Cardiac muscle cell (in vitro differentiated cells and primary cell): ENCODE data around the gene PCK1. TPM values are rescaled to one million over a fixed set of nuclear protein-coding genes. Genes with fewer than 3 reads are reported as not detected.

Experiments
- DNase-seq, 2 donors: peaks; one replicate each; pipeline versions ENCODE4 v3.0.0 to v3.0.0-alpha.2; 2010 to 2017; ENCODE audit warnings: low read depth in 1 of 2, low spot score in 1 of 2
- H3K27ac ChIP-seq: fragments of 200-600 bp; sonication (generic); 2 replicates; pipeline ENCODE4 v1.5.1; 2016
- H3K27me3 ChIP-seq: fragments of 200-600 bp; sonication (generic); 2 replicates; pipeline ENCODE4 v1.6.0; 2016; ENCODE audit warnings: control low read depth
- H3K36me3 ChIP-seq: fragments of 200-600 bp; sonication (generic); 2 replicates; pipeline ENCODE4 v1.5.1; 2016; ENCODE audit warnings: control low read depth
- H3K4me1 ChIP-seq: fragments of 200-600 bp; sonication (generic); 2 replicates; pipeline ENCODE4 v1.8.1; 2017; ENCODE audit warnings: low read depth, mild to moderate bottlenecking, mixed run types
- H3K4me3 ChIP-seq: fragments of 200-600 bp; sonication (generic); 2 replicates; pipeline ENCODE4 v1.5.1; 2016; ENCODE audit warnings: mild to moderate bottlenecking
- H3K9me3 ChIP-seq: fragments of 200-600 bp; sonication (generic); 2 replicates; pipeline ENCODE4 v1.5.1; 2017; ENCODE audit warnings: low read depth, mild to moderate bottlenecking, control low read depth
- CTCF ChIP-seq: IDR thresholded peaks from 2 replicates; pipeline ENCODE4 v1.5.1; 2012; ENCODE audit warnings: low read depth, mild to moderate bottlenecking, low read length
- polyA plus RNA-seq: library from polyadenylated mRNA; unstranded; fragments of >200 nt; fragmentation: Nextera tagmentation; extraction: Ambion mirVana; gene quantifications from 2 replicates; pipeline ENCODE4 v1.2.1, GENCODE V29; 2016
- total RNA-seq: library from RNA; depleted of rRNA; stranded (reverse); fragments of >200 nt; gene quantifications from 2 replicates; pipeline ENCODE4 v1.2.3, GENCODE V29; 2016

PCK1 gene
- total and polyA plus RNA-seq, 2 experiments from 2014 or later = 1.6 TPM; not detected in 1

- H3K4me1 ChIP-seq = no peaks in the 10 kb centered on the region
- no peak overlapping the region for H3K4me3 ChIP-seq
- H3K36me3 ChIP-seq = no peaks in the 10 kb centered on the region
- H3K9me3 ChIP-seq = no peaks in the 10 kb centered on the region
- DNase-seq = no peak
- H3K27ac ChIP-seq = no peak overlapping the region
- TF ChIP-seq CTCF = no peak
- no peaks in the 10 kb centered on the region for H3K27me3 ChIP-seq
Observed at GRCh38 chr20:57559658-57560553, 1.0 kb upstream of the PCK1 start.

- Histone ChIP-seq H3K9me3 (no peaks in the 10 kb centered on the region), H3K36me3 (no peaks in the 10 kb centered on the region), H3K27ac (no peak overlapping the region), H3K27me3 (no peaks in the 10 kb centered on the region), H3K4me3 (no peak overlapping the region), H3K4me1 (no peaks in the 10 kb centered on the region)
- TF ChIP-seq CTCF = no peak
- DNase-seq = no peak
Observed at GRCh38 chr20:57561356-57562279, 708 bp downstream of the PCK1 start.

- Histone ChIP-seq H3K27me3 (no peaks in the 10 kb centered on the region), H3K9me3 (no peaks in the 10 kb centered on the region), H3K36me3 (no peaks in the 10 kb centered on the region), H3K27ac (no peak overlapping the region), H3K4me3 (no peak overlapping the region), H3K4me1 (no peaks in the 10 kb centered on the region)
- no peak for TF ChIP-seq CTCF
- no peak for DNase-seq
Observed at GRCh38 chr20:57562541-57563465, 1.9 kb downstream of the PCK1 start.

GRCh38 chr20:57563522-57563921 is 2.6 kb downstream of the PCK1 start:
- no peak for TF ChIP-seq CTCF
- Histone ChIP-seq H3K4me3 (no peak overlapping the region), H3K4me1 (no peaks in the 10 kb centered on the region), H3K9me3 (no peaks in the 10 kb centered on the region), H3K27ac (no peak overlapping the region), H3K27me3 (no peaks in the 10 kb centered on the region), H3K36me3 (no peaks in the 10 kb centered on the region)
- no peak for DNase-seq

GRCh38 chr20:57564180-57564802 is 3.4 kb downstream of the PCK1 start:
- Histone ChIP-seq H3K4me1 (no peaks in the 10 kb centered on the region), H3K27me3 (no peaks in the 10 kb centered on the region), H3K27ac (no peak overlapping the region), H3K36me3 (no peaks in the 10 kb centered on the region), H3K4me3 (no peak overlapping the region), H3K9me3 (no peaks in the 10 kb centered on the region)
- DNase-seq = no peak
- TF ChIP-seq CTCF = no peak
